ENCODE measurements around the gene PTCD2.

DNA sequence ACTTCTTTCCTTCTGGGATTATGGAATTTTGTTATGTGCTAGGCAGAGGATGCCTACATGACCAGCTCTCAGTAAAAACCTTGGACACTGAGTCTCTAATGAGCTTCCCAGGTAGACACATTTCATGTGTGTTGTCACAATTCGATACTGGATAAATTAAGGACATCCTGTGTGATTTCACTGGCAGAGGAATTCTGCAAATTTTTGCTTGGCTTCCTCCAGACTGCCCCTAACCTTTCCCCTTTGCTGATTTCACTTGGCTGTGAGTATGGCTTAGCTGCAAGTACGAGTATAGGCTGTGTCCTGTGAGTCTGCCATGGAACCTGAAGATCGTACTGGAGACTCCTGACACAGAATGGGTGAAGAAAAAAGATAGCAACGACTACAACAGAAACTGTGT is 47.8 kb upstream of the PTCD2 start:
- TF ChIP-seq, protein P1, sequence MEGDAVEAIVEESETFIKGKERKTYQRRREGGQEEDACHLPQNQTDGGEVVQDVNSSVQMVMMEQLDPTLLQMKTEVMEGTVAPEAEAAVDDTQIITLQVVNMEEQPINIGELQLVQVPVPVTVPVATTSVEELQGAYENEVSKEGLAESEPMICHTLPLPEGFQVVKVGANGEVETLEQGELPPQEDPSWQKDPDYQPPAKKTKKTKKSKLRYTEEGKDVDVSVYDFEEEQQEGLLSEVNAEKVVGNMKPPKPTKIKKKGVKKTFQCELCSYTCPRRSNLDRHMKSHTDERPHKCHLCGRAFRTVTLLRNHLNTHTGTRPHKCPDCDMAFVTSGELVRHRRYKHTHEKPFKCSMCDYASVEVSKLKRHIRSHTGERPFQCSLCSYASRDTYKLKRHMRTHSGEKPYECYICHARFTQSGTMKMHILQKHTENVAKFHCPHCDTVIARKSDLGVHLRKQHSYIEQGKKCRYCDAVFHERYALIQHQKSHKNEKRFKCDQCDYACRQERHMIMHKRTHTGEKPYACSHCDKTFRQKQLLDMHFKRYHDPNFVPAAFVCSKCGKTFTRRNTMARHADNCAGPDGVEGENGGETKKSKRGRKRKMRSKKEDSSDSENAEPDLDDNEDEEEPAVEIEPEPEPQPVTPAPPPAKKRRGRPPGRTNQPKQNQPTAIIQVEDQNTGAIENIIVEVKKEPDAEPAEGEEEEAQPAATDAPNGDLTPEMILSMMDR (IDR thresholded peaks at IDR 0.05): no peak
- TF ChIP-seq JUN (CRISPR knock-in tag; IDR thresholded peaks at IDR 0.05) (no peak), IRF1 (CRISPR knock-in tag; IDR thresholded peaks at IDR 0.05) (no peak), ZBTB43 (CRISPR knock-in tag; IDR thresholded peaks at IDR 0.05) (no peak), RELA (CRISPR knock-in tag; IDR thresholded peaks at IDR 0.05; ENCODE audit: borderline replicate concordance) (no peak), ZNF423 (CRISPR knock-in tag; IDR thresholded peaks at IDR 0.05) (no peak), AR (CRISPR knock-in tag; IDR thresholded peaks at IDR 0.05) (no peak), GABPB1 (CRISPR knock-in tag; IDR thresholded peaks at IDR 0.05) (no peak), ARID4B (CRISPR knock-in tag; IDR thresholded peaks at IDR 0.05; ENCODE audit: borderline replicate concordance) (no peak), CREB1 (CRISPR knock-in tag; IDR thresholded peaks at IDR 0.05) (no peak), PREB (CRISPR knock-in tag; IDR thresholded peaks at IDR 0.05; ENCODE audit: borderline replicate concordance) (no peak), NR1H2 (CRISPR knock-in tag; IDR thresholded peaks at IDR 0.05) (no peak)
- TF ChIP-seq, protein P2, sequence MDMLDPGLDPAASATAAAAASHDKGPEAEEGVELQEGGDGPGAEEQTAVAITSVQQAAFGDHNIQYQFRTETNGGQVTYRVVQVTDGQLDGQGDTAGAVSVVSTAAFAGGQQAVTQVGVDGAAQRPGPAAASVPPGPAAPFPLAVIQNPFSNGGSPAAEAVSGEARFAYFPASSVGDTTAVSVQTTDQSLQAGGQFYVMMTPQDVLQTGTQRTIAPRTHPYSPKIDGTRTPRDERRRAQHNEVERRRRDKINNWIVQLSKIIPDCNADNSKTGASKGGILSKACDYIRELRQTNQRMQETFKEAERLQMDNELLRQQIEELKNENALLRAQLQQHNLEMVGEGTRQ (CRISPR knock-in tag; IDR thresholded peaks at IDR 0.05): no peak
